NCI-H1436 (cell line): Measurements from ENCODE around the gene MTCH1.
A peak's percentile ranks its signal among the peaks of the same experiment; 100 is the strongest.

Experiments used
- DNase-seq: peaks from one replicate; lab custom pipeline; 2025; lab: John Stamatoyannopoulos, UW

The MTCH1 gene

DNA sequence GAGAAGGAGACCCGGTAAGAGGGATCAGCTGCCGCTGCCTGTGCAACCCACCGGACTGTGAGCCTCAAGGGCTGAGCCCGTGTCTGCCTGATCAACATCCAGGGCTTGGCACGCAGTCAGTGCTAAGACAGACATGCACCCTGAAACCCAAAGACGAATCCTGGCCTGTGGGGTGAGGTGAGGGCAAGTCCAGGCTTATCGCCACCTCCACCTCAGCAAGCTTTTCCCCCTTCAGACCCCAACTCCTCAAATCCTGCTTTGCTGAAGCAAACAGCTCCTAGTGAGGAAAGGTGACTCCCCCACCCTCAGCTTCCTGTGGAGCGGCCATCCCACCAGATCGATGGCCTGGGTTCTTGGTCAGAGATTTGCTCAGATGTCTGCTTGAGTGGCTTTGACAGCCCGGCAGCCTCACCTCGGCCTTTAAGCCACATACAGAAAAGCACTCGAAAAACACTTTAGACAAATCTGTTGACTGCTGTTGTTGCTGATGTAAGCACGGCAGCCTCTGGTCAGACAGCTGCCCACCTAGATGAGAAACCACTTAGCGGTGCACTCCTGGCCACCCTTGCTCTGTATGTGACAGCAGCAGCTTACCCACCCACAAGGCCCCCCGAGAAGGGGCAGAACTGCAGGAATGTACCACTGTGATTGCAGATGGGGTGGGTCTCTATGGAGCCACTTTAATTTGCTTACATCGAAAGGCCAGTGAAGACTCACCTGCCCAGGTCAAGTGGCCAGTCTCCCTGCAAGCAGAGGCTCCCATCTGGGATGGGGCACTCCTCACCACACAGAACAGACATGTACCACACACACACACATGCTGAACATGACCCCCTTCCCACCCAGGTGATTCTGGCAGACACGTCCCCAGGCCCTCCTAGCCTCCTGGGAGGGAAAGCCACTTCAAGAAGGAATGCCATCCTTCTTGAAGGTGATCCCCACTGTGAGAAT, 14.8 kb downstream of the MTCH1 start:
- no peak for DNase-seq

DNA sequence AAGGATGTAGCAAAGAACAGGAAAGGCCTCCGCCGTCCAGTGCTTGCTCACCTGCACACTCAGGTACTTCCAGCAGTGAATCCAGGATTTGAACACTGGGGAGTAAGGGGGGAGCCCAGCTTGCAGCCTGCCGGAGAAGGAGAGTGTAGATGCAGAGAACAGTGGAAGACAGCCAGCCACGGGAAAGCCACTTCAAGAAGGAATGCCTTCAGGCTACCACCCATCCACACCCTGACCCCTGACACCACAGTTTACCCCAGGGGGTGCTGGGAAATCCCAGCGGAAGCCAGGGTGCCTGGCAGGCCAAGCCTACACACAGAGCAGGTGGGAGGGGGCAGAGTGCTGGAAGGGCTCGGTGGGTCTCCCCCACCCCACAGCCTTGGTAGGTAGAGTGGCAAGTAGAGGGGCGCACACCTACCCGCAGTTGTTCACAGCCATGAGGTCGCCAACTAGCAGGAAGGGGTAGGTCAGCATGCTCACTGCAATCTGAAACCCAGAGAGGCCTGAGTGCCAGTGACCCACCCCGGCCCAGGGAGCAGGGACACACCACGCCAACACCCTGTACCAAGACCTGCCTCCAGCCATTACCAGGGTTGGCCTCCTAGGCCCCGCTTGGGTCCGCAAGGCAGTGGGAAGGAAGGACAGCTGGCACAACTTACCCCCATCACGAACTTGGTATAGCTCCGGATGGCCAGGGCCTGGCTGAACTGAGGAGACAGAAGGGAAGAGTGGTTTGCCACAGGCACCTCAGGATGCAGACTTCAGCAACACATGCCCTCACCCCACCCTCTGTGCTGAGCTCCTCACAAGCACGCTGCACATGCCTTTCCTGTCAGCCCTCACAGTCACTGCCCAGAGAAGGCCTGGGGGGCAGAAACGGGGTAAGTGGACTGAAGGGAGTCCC, 15.8 kb downstream of the MTCH1 start:
- no peak for DNase-seq

DNA sequence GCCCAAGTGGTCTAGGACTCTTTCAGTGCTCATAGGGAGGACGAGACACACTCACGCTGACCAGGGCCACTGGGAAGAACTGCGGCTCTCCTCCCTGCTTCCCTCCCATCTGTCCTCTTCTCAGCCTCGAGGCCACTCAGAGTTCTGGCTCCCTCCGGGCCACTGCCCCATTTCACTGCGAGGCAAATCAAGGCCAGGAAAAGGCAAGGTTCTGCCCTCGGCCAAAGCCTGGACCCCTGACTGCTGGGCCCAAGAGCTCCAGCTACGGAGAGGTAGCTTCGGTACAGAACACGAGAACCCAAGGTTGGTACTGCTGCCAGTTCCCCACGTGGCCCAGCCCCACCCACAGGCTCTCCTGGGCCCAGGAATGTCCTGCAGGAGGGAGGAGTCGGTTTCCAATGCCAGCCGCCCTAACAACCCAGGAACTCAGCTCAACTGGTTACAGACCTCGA, 16.7 kb downstream of the MTCH1 start:
- DNase-seq: no peak

DNA sequence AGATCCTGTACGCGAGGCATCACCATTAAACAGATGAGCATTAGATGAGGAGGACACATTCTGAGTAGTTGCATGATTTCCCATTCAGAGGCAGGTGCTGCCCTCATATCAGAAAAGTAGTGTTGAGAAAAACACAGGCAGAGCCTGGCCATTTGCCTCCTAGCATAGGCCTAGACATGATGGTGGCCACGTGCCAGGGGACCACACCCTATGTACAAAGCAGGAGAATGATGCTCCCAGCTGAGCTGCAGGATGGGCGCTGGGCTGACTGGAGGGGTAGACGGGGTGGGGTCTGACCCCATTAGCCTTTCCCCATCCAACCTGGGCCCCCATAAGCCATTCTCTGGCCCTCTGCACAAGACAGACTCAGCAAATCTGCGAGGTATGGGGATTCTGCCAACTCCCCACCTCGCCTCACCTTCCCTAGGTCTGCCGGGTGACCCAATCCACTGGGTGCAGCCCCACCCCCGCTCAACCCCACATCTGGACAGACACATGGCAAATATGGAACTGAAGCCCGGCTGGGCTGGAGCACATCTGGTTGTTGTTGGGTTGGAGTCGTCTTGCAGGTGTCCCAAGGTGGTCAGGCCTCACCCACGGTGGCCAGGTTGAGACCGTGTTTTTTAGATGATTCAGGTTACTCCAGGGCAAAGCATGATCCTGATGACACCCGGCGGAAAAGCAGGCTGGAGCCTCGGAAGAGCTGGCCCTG, 17.6 kb downstream of the MTCH1 start:
- DNase-seq: no peak

DNA sequence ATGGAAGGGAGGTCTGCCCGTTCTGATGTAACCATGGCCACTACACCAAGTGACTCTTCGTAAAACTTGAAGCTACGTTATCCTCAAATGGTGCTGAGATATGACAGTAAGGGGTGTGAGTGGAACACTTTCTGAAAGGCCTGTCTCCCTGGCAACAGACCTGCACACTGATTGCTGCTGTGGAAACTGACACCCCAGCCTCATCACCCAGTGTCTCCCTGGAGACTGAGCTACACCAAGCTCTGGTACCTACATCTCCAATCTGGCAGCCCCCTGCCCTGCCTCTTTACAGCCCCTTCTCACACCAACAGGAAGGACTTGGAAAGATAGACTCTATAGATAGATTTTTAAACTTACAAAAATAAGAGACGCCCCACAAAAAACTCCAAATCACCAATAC, 18.2 kb downstream of the MTCH1 start:
- DNase-seq: no peak

DNA sequence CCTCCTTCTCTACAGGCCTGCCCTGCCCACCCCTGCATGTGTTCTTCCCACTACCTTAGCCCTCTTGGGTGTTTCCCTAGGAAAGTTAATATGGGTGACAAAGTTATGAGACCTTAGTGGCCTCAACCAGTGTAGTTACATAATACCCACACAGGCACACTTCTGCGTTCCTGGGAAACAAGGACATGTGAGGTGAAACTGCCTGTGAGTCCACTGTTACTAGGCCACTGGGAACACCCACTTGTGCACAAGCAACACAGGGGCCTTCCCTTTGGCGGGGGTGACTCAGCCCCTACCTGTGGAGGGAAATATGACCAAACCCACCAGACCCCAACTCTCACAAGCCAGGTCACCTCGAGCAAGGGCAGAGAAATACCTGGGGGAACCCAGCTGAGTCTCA, 18.7 kb downstream of the MTCH1 start:
- no peak for DNase-seq

DNA sequence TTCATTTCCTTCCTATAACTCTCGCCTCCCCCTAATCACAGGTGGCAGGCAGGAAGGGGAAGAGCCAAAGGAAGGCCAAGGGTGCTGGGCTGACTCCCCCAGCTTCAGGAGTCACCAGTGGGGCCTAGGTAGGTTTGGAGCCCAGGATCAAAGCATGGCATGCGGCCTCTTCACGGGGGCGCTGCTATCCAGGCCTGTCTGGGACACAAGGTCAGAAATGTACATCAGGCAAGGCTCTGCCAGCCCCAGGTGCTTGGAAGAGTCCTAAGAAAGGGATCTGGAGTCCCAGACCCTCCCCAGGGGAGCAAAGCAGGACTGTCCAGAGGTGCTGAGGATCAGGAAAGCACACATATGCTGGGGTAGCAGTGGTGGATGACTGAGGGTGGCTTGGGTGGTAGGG, 21.1 kb downstream of the MTCH1 start:
- no peak for DNase-seq

DNA sequence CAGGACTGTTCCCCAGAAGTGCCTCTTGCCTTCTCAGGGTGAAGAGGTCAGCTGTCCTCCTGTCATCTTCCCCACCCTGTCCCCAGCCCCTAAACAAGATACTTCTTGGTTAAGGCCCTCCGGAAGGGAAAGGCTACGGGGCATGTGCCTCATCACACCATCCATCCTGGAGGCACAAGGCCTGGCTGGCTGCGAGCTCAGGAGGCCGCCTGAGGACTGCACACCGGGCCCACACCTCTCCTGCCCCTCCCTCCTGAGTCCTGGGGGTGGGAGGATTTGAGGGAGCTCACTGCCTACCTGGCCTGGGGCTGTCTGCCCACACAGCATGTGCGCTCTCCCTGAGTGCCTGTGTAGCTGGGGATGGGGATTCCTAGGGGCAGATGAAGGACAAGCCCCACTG, 21.6 kb downstream of the MTCH1 start:
- DNase-seq: no peak

DNA sequence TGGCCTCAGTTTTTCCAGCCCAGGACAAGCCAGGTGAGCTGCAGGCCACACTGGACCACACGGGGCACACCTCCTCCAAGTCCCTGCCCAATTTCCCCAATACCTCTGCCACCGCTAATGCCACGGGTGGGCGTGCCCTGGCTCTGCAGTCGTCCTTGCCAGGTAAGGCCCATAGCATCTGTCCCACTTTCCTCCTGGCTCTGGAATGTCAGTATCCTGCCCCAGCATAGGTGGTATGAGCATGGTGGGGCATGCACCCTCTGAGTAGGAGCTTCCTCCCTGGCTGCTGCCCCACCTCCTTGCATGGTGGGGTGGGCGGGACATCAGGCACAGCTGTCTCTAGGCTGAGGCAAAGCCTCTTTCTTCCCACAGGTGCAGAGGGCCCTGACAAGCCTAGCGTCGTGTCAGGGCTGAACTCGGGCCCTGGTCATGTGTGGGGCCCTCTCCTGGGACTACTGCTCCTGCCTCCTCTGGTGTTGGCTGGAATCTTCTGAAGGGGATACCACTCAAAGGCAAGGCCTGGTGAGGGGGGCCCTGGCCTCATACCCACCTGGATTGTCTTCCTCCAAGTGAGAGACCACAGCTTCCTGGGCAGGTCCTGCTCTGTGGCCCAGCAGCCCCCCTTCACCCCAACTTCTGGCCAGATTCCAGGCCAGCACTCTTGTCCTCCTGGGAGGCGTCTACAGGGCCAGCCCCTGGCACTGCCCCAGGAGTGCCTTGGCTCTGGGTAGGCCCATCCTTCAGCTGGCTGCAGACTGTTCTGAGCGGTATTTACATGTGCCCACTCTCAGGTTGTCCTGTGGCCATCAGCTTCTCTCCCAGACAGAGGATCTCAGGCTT, 22.3 kb downstream of the MTCH1 start:
- DNase-seq: peak; percentile 0

DNA sequence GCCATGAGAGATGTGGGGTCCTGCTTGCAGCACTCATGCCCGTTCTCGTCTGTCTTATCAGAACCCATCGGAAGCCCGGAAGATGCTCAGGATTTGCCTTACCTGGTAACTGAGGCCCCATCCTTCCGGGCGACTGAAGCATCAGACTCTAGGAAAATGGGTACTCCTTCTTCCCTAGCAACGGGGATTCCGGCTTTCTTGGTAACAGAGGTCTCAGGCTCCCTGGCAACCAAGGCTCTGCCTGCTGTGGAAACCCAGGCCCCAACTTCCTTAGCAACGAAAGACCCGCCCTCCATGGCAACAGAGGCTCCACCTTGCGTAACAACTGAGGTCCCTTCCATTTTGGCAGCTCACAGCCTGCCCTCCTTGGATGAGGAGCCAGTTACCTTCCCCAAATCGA, 23.1 kb downstream of the MTCH1 start:
- peak; percentile 0 for DNase-seq

DNA sequence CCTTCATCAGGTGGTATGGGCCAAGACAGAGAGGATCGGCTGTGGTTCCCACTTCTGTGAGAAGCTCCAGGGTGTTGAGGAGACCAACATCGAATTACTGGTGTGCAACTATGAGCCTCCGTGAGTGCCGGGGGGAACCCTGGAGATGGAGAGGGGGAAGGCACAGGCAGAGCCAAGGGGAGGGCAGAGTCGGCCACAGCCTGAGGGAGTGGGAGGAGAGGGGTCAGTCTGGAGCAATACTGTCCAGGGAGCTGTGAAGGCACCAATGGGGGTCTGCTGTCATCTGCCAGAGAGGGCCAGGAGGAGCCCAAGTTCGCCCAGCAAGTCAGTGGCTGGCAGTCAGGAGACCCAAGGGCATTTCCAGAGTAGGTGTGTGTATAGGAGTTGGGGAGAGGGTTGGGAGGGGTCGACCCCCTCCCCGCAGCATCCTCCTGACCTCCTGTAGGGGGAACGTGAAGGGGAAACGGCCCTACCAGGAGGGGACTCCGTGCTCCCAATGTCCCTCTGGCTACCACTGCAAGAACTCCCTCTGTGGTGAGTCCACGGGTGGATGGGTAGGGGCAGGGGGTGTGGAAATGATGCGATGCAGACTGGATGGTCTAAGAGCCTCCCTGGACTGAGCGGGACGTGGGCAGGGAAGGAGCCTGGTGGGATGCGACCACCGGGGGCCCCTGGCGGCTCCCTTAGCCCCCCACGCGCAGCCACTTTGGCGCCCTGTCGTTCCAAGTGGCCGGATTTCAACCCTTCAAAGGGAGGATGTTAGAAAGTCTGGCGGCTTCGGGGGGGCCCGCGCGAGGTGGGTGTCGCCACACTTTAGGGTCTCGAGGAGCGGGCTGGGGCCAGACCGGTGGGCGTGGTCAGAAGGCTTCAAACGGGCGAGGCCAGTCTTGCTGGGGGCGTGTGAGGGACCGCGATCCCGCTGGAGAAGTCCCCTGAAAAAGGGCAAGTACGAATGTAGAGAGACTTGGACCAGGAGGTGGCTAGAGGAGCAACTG, 24.3 kb downstream of the MTCH1 start:
- DNase-seq: no peak

DNA sequence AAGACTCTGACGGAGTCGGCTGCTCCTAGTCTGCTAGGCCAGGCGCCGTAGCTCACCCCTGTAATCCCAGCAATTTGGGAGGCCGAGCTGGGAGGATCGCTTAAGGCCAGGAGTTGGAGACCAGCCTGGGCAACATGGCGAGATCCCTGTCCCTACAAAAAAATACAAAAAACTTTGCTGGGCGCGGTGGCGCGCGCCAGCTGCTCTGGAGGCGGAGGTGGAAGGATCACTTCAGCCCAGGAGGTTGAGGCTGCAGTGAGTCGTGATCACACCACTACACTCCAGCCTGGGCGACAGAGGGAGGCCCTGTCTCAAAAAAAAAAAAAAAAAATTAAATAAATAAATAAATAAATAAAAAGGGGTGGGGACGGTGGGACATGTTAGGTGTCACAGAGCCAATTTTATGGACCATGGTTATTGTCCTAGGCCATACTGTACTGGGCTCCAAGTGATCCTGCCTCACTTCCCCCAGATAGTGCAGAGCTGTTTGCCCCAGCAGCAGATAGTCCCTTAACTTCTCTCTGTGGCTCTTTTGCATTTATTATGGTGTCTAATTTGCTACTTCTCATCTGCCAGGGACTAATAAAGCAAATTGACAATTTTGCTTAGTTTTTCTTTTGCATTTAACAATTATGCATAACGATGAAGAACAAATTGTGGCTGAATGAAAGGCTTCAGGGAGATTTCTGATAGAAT, 26.3 kb downstream of the MTCH1 start:
- no peak for DNase-seq

DNA sequence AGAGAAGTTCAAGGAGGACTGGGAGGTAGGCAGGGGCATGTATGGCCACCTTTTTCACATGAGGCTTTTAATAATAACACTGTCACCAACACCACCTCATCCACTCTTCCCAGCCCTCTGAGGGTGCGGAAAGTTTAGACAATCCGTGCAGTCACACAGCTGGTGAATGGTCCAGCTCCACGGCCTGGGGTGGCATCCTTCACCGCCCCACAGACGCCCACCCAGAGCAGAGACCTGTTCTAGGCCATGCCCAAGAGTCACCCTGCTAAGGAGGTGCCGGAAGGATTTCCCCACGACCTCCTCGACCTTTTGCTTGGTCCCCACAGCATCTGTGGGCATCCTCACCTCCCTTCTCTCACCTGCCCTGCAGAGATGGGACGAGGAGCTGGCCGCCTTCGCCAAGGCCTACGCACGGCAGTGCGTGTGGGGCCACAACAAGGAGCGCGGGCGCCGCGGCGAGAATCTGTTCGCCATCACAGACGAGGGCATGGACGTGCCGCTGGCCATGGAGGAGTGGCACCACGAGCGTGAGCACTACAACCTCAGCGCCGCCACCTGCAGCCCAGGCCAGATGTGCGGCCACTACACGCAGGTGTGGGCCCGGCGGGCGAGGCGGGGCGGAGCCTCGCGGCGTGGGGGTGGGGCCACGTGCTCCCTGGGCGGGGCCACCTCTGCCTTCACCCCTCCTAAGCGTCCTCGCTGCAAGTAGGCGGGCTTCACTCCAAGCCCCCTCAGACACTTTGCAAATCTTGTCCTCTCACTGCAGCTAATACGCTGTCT, 27.0 kb downstream of the MTCH1 start:
- no peak for DNase-seq

DNA sequence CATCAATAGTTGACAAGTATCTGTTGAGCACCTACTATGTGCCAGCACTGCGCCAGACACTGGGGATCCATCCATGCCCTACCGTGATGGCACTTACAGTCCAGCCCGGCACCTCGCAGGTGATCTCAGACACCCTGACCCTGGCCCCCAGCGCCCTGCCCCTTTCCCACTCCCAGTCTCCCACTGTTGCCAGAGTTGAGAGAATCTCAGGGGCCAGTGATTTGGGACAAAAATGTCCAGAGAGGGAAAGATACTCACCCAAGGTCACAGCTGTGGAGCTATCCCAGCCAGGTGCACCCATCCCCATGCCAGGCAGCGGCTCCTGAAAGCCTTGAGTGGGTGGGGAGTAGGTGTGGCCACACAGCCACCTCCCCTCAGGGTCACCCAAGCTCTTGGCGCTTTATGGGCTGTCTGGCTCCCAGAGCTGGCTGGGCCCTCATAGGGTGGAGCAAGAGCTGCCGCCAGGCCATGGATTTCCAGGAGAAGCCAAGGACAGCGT, 28.2 kb downstream of the MTCH1 start:
- no peak for DNase-seq

DNA sequence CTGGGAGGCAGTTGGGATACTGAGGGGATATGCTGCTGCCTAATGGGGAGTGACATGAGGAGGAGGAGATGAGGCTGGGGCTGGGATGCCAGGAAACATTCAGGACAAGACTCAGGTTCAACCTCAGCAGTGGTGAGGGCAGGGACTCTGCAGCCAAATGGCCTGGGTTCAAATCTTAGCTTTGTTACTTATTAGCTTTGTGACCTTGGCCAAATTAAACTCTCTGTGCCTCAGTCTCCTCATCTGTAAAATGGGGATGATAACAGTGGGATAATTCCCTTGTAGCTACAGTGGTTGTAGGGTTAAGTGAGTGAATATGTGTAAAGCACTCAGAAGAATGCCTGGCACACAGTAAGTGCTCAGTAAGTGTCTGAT, 29.6 kb downstream of the MTCH1 start:
- no peak for DNase-seq

DNA sequence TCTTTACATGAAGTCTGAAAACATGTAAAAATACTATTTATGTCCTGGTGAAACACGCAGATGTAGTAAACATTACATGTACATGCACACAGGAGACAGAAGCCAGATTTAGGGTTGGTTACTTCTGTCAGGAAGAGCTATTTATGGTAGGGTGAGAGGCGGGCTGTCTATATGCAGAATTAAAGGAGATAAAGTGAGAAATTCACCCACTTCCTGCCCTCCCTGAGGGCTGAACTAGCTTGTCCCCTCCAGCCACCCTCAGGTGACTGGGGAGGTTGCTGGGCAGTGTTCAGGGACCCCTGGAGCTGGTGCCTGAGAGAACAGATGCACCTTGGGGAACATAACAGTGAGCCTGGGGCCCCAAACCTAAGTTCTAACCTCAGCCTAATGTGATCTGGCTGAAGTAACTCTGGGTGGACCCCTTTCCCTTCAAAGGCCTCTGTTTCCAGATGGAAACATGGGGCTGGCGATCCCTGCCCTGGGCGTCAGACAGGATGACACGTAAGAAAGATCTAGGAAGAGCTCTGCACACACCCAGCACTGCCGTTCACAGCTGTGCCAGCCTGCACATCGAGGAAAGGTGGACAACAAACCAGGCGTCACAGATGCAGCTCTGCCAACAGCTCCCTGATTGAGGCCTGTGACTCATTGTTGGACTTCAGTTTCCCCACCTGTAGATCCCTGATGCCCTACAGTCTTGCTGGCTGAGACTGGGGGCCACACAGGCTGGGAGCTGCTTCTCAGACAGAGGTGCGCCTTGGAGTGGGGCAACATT, 30.1 kb downstream of the MTCH1 start:
- no peak for DNase-seq

DNA sequence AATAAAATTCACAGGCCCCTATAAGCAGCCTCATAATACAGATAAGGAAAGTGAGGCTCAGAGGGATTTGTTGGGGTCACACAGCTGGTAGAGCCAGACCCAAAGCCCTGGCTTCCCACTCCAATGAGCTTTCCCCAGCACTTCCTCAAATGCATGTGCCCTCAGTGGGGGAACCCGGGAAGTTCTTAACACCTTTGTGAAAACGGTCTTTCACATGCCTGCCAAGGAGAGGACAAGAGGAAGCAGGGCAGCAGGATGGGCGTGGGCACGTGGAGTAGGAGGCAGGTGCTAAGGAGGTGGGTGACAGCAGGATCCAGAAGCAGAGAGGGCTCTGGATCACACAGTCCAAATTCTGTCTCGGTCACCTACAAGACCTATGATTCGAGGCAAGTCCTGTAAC, 30.9 kb downstream of the MTCH1 start:
- no peak for DNase-seq
